GM19240 (cell line): Measurements from ENCODE around the gene SHC4.

Experiments
- DNase-seq: peaks from one replicate; pipeline ENCODE4 v3.0.0; 2011; ENCODE audit warnings: low spot score; ENCODE audit not compliant: insufficient read length

Gene SHC4

GRCh38 chr15:48850648-48851047, 113.1 kb downstream of the SHC4 start:
- DNase-seq = no peak

DNA sequence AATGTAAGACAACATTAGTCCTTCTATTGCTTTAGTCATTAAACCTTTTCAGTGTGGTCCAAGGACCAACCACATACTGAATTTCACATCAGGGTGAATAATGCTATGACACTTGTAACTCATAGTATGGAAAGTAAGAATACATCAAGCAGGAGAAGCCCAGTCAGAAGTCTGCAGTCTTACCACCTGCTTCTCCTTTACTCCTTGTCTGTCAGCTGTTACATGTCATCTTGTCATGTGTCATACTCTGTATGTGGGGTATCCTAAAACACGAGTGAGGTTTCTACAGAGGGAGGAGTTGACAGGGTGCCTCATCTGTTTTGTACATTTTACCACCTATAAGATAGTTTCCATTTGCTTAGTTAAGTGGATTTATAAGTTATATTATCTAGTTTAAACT, 118.6 kb downstream of the SHC4 start:
- DNase-seq = no peak

DNA sequence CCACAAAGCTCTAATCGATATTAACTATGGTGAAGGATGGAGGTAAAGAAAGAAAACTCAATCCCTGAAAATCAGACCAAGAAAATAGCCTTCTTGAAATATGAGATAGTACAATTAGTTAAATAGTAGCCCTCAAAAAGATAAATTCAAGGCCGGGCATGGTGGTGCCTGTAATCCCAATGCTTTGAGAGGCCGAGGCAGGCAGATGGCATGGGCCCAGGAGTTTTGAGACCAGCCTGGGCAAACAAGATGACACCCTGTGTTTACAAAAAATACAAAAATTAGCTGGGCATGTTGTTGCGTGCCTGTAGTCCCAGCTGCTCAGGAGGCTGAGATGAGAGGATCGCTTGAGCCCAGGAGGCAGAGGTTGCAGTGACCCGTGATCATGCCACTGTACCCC, 121.2 kb downstream of the SHC4 start:
- DNase-seq = no peak

DNA sequence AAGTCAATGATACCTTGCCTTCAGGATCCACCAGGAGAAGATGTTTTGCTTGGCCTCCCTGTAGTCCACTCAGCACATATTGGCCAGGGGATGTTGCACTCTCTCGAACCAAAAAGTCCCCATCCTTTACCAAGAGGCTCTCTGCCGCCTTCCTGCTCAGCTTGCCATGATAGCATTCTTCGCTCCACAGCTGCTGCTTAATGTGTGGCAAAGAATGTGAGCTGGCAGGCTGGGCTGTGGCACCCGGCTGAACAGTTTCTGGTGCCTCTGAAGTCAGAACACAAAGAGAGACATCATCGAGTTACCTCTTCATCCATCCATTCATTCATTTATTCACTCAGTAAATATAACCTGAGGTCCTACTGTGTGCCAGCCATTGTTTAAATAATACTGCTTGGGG, 129.0 kb downstream of the SHC4 start:
- no peak for DNase-seq

DNA sequence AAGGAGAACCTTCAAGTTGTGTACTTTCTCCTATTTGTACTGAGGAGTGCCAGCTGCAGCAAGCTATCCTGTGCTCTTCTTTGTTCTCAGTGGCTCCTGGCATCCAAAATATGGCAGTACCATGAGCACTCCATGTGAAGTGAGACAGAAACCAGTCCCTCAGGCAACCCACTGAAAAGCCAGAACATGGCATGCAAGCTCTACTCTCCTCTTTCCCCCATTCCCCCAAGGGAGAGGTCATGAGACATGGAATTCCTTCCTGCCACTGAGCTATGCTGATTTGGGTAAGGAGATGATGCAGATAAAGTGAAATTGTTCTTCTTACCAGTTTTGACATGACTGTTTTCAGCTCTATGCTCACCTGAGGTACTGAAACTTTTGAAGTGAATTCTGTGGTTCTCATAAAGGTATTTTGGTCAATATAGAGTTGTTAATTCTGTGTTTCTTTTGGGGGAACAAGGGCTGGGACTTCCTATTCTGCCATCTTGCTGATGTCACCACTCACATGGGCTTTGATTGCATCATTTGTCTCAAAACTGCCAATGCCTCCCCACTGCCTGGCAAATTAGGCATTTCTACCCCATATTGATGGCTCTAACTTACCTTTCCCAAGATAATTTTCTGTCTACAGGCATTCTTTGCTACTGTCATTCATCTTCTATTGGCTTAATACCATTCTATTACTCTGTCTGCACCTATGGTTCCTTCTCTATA, 130.0 kb downstream of the SHC4 start:
- no peak for DNase-seq

DNA sequence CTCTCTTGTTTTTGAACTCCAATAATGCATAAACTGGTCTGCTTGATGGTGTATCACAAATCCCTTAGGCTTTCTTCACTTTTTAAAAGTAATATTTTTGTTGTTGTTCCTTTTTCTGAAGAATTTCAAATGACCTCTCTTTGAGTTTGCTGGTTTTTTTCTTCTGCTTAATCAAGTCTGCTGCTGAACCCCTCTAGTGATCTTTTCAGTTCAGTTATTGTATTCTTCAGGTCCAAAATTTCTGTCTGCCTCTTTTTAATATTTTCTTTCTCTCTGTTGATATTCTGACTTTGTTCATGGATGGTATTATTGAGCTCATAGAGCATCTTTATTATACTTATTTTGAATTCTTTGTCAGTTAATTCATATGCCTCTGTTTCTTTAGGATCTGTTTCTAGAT, 131.1 kb downstream of the SHC4 start:
- no peak for DNase-seq

- DNase-seq = no peak
These were observed 134.8 kb downstream of the SHC4 start for GRCh38 chr15:48828906-48829305.

- no peak for DNase-seq
These were observed 135.2 kb downstream of the SHC4 start for GRCh38 chr15:48828471-48828870.

DNA sequence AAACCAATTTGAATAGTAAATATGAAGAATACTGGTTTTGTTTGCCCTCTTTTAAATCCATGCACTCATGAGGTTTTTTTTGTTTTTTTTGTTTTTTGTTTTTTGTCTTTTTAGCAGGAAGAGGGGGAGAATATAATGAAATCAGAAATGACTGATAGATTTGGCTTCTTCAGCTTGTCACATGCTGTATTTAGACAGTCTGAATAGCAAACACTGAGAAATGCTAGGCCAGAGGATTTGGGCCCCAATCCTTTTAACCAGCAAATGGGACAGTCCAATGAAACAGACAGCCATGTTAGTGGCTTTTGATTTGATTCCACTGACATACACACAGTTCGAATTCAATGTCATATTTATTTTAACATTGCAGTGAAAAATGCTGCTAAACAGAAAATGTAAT, 138.6 kb downstream of the SHC4 start:
- no peak for DNase-seq

- DNase-seq = no peak
These were observed 140.0 kb downstream of the SHC4 start for GRCh38 chr15:48823706-48824105.

GRCh38 chr15:48823237-48823636, 140.5 kb downstream of the SHC4 start:
- DNase-seq = no peak

DNA sequence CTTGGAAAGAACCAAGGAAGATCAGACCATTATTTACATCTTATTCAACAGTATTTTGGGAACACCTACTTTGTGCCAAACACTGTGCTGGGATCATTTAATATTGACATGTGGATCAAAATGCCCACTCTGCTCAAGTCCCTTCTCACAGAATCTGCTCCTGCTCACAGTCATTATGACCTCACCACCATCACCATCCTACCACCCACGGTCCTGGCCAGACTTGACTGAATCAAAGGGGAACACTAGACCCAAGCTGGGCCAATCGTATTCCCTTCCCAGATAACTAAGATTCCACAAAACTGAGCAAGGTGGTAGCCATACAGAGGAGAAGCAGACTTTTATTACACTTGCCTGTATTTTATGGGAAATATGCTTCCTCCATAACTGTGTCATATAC, 149.4 kb downstream of the SHC4 start:
- DNase-seq = no peak

DNA sequence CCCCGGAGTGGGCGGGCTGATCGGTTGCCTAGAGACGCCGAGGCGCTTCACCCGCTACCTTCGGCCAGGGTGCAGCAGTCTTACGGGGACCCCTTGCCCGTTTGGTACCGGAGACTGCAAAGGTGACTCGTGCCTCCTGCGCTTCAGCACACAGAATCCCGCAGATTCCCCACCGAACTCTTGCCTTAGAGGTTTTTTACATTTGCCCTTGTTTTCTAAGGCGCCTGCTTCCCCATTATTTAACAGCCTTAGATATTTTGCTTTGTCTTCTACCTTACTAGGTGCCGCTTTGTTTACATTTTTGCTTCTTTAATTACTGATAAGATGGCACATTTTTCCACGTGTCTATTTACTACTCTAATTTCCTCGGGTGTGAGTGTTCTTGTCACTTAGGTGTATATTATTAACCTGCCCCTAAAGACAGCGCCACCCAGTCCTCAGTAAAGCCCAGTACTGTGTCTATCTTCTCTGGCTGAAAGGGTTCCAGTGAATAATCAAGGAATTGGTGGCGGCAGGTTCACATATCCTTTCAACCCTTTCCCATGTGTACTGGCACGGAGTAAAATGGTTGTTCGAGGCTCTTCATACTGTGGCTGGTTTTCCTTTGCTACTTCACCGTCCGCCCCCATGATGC, 152.3 kb downstream of the SHC4 start:
- DNase-seq = no peak

DNA sequence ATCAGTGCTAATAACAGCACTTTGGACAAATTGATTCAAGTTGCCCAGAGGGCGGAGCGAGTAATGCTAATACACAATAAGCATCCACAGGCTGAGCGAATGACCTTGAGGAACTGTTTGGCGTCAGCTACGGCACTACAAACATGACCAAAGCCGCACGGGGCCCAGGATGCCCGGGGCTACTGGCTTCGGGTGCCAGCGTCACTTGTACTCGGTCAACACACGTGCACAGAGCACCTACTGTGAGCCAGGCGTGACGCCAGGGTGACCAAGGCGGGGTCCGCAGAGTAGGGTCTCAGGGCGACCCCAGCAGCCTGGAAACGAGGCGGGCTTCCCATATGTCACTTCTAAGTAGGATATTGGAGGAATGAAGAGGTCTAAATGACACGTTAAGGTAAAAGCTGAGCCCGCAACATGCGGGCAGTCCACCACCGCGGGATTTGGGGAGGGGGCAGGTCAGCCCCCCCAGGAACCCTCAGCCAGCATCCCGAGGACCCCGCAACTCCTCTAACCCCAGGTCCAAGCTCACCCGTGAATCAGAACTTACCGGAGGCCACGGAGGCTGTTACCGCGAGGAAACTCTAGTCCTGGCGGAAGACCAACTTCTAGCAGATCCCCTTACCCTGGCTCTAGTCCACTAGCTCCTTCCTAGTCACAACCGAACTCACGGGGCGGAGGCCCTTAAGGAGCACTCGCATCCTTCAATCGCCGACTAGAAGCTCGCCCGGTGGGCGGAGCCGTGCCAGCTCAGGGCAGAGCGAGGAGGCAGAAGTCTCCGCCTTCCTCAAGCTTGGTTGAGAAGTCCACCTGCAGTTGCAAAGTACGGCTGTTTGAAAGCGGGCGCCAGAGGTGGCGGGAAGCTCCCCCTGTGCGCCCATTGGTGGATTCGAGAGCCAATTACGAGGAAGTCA, 153.1 kb downstream of the SHC4 start, which contains the start of gene CEP152:
Gene CEP152 (minus strand): TSS at position 656 of the 911 bp plus-strand sequence. CDS start 5,420 bp downstream, outside the sequence.
- peak; percentile 78 for DNase-seq

DNA sequence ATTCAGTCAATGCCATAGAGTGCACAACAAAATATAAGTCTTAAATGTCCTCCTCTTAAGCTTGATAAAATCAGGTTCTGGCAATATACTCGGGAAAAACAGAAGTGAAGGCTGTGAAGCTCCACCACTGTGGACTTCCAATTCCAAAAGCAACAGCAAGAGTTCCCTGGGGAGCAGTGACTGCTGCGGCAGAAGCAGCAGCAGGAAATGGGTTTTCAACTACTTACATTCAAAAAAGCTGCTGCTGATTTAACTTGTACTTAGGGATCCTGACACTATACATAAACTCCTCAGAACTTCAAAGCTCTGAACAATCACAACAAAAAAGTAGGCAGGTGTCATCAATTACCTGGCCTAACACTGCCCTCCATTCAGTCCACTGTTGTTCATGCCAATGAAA, 157.6 kb downstream of the SHC4 start:
- DNase-seq = no peak

GRCh38 chr15:48805591-48805990, 158.1 kb downstream of the SHC4 start:
- DNase-seq = no peak

DNA sequence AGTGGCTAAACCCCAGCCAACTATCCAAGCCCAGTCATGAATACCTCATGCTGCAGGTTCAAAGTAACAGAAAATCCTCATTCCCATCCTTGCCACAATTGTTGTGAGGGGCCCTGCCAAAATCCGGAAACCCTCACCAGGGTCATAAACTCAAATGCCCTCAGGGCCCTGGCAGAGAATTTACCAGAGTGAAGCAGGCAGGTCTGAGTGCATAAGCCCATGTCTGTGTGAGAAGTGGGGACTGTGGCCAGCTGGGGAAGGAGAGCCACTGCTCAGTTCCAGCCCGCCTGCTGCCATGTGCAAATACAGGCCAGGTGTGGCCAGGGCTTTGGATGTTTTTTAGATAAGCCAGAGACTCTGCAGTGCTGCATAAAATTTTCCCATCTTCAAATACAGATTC, 159.8 kb downstream of the SHC4 start:
- DNase-seq = no peak

DNA sequence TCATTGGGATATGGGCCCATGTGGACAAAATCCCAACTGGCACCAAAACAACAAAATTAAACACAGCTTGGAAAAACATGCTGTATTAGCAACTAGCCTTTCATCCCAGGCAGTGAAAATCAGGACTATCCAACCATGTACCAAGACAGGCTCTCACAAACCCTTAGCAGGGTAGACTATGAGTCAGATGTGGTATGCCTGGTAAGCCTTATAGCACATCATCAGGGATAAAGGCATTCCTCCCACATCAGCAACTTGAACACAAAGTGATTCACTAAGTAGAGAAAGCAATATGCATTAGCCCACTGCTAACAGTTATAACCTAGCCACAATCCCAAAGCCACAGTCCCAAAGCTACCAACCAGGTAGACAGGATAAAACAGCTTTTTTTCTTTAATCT, 160.9 kb downstream of the SHC4 start:
- DNase-seq = no peak

DNA sequence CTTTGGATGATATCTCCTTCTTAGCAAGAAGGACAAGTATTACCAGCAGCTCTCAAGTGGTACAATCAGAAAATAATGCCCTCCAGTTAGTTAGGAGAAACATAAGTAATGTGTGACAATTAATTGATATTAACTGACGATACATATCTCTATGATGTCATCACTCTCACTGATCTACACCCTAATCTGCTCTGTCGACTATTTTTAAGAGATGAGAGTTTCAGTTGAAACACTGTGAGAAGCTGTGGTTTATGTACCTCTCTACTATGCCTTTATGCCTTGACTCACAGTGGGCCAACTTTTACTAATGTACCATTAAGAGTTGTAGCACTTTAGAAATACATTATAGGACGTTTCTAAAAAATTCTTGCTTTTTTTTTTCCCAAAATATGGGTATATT, 161.5 kb downstream of the SHC4 start:
- DNase-seq = no peak

- no peak for DNase-seq
These were observed 162.8 kb downstream of the SHC4 start for GRCh38 chr15:48800811-48801455.

GRCh38 chr15:48800245-48800644, 163.5 kb downstream of the SHC4 start:
- DNase-seq = no peak

GRCh38 chr15:48798319-48798718, 165.4 kb downstream of the SHC4 start:
- no peak for DNase-seq
